NCI-H2081 (cell line): Measurements from ENCODE around the gene APCDD1L.

Source experiments
- DNase-seq, 2 experiments: peaks; one replicate each; lab custom pipeline; 2025; lab: John Stamatoyannopoulos, UW

The APCDD1L gene

DNA sequence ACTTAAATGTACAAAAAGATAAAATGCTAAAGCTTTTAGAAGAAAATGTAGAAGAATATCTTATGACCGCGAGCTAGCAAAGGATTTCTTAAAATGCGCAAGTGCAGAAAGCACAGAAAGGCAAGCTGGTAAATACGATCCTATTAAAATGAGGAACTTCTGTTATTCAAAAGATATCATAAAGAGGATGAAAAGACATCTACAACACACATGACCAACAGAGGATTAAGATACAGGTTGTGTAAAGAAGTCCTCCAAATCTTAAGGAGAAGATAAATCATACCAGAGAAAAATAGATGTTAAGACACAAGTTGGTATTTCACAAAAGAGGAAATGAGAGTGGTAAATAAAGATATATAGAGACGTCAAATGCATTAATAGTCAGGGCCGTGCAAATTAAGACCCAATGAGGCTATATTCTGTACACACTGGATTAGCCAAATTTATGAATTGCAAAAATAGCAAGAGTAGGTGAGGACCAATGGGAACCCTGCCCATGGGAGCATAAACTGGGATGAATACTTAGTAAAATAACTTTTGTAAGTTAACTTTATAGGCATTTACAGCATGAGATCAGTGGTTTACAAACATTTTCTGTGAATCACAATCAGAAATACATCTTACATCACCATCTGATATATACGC is 23.0 kb downstream of the APCDD1L start:
- no peak for DNase-seq

GRCh38 chr20:58486207-58486606 is 29.0 kb downstream of the APCDD1L start:
- DNase-seq, result no peak

GRCh38 chr20:58485393-58485792 is 29.8 kb downstream of the APCDD1L start:
- DNase-seq, result no peak

DNA sequence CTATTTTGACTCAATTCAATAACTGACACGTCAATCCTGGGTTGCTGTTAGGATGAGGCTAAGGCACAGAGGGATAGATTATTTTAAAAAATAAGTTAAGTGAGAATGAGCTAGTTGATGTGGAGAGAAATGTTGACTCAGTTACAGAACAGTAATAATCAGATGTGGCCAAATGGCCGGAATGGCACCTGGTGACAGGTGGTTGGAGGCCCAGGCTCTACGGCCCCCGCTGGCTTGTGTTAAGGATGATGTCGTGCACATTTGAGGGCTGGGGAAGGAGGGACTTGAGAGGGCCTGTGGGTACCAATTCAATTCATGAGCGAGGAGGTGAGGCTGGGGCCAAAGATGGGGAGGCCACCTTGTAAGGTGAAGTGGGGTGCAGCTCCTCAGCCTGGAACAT is 31.7 kb downstream of the APCDD1L start:
- DNase-seq, result no peak

DNA sequence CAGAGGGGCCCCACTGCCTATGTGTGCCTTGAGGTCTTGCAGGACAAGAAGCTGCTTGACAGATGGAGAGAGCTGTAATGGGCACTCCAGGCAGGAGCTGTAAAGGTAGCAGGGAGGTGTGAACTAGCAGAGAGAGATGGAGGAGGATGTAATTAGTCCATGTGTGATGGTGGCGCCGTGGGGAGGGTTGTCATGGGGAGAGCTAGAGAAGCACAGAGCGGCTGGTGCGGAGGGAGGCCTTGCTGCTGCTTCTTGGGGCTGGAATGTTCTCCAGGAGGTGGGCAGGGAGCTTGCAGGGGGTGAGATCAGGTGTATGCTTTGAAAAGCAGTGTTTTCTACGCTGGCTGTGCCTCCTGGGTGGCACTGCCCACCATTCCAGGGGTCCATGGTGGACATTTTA is 32.1 kb downstream of the APCDD1L start:
- no peak for DNase-seq

DNA sequence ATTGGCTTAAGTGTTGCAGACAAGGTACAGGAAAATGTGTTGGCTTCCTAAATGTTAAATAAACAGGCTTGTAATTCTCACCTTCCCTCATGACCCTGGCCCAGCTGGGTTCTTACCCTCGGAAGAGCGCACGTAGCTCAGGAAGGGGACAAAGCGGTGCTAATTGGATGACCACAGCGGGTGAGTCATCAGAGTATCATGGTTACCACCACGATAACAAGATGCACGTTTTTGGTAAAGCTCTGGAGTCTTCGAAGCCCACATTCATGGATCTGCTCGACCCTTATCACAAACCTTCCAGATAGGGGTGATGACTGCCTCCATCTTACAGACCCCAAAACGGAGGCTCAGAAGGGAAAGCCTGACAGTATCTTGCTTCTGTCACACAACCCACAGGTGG is 32.8 kb downstream of the APCDD1L start:
- DNase-seq, result no peak

DNA sequence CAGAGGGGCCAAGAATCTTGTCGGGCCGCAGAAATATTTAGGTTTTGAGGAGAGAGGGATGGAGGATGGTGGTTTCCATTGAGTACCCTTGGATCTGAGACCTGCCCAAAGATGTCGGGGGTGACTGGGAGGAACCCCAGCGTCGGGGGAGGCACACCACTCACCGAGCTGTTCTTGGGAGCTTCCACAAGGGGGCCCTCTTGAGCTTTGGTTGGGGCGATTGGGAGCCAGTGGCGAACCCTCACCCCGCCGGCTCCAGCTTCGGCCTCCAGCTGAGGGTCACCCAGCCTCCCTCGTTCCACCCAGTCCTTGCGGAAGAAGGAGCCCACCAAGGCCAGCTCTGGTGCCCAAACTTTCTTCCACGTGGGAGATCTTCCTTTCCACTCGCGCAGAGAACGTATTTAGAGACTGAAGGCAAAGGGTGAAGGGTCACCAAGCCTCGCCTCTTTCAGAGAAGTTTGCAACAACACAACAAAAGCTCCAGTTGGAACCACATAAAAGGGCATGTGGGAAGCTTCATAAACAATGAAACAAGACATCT is 33.6 kb downstream of the APCDD1L start:
- no peak for DNase-seq

GRCh38 chr20:58480551-58481336 is 34.5 kb downstream of the APCDD1L start:
- DNase-seq, result no peak

DNA sequence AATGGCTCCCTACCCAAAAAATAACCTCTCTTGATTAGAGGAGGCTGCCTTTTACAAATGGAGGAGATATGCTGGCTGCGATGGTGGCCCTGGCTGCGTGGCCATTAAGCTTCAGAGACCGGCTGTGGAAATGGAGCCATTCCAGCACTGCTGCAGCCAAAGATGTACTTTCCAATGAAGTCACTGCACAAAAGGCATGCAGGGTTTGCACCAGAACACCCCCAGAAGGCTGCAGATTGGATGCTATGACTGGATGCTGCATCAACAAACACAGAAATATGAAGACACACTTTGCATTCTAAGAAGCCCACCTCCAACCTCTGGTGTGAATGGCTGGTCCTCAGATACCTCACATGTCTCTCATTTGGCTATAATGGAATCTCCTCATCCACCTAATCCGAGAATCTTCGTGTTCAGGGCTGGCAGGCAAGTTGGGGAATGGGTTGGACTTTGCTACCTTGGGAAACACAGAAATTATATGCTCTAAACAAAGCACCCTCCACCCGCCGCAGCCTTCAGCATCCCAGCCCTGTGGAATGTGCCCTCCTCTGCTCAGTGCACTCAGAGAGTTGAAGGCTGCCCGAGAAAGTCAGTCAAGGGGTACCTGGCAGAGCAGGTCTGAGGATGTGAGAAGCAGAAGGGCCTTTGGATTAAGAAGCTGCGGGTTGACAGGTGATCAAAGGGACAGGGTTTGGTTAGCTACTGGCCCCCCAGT is 35.3 kb downstream of the APCDD1L start:
- DNase-seq, result no peak

DNA sequence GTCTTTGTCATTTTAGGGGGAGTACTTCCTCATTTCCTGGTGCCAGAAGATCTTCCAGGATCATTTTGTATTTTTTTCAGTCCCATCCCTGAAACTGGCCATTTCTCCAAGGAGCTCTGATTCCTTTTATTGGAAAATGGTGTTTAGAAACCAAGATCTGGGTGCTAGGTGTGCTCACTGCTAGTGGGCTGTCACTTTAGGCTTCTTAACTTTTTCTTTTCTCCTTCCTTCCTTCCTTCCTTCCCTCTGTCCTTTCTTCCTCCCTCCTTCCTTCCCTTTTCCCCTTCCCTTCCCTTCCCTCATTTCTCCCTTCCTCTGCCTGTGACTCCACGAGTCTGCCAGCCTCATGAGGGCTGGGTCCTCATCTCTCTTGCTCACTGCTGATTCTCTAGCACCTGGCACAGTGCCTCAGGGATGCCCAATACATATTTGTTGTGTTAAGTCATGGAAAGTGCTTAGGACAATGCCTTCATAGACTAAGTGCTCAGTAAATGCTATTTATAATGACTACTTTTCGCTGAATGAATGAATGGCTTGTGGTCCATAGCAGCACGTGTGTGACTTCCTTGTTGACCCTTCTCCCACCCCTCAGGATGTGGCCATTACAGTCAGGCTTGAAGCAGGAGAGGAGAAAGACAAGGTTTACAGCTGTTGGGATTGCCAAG is 36.9 kb downstream of the APCDD1L start:
- no peak for DNase-seq

DNA sequence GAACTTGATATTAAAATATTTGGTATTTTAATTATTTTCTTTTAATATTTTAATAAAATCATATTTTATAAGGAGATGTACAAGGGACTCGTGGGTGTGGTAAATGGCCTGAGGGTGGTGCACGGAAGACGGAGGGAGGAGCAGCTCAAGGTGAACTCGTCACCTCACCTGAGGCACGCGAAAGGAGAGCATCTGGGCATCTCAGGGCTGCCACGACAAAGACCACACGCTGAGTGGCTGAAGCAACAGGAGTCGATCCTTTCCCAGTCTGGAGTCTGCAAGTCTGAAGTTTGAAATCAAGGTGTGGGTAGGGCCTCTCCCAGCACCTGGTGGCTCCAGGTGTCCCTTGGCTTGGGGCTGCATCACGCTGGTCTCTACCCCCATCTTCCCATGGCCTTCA is 39.7 kb downstream of the APCDD1L start:
- DNase-seq, result no peak

DNA sequence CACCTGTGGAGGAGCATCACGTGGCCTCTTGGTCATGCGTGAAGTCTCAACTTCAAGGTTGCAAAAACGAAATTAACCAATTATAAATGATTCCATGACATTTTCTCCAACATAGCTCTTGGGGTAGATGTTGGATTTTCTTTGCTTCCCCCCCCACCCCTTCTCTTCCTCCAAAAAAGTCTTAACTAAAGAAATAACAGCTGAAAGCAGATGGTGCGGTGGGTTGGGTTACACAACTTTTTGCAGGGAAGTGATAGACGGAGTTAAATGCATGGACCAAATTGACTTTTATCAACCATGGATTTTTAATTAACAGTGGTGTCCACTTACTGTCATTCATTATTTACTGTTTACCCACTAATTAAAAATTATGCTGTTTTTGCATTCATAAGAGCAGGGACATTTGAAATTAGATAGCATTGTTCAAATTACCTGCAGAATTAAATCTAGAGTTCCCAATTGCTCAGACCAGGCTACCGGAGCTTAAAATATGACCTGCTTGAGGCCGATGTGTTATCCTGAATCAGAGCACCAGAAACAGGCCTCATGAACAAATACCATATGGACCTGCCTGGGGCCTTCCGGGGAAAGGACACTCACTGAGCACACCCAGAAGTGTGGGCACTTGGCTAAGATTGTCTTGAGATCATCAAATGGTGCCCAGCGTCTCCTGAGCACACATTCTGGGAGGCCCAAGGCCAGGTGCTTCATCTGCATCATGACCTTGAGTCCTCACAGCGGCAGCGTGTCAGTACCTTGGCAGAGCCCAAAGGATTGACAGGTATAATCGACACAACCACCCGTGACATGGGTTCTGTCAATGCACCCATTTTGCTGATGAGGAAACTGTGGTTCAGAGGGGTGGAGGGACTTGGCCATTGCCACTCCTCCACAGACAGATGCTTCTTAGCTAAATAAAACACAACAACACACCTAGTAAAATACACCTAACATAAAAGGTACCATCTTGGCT is 41.5 kb downstream of the APCDD1L start:
- no peak for DNase-seq

- no peak for DNase-seq
These were observed 42.8 kb downstream of the APCDD1L start for GRCh38 chr20:58472273-58473018.

DNA sequence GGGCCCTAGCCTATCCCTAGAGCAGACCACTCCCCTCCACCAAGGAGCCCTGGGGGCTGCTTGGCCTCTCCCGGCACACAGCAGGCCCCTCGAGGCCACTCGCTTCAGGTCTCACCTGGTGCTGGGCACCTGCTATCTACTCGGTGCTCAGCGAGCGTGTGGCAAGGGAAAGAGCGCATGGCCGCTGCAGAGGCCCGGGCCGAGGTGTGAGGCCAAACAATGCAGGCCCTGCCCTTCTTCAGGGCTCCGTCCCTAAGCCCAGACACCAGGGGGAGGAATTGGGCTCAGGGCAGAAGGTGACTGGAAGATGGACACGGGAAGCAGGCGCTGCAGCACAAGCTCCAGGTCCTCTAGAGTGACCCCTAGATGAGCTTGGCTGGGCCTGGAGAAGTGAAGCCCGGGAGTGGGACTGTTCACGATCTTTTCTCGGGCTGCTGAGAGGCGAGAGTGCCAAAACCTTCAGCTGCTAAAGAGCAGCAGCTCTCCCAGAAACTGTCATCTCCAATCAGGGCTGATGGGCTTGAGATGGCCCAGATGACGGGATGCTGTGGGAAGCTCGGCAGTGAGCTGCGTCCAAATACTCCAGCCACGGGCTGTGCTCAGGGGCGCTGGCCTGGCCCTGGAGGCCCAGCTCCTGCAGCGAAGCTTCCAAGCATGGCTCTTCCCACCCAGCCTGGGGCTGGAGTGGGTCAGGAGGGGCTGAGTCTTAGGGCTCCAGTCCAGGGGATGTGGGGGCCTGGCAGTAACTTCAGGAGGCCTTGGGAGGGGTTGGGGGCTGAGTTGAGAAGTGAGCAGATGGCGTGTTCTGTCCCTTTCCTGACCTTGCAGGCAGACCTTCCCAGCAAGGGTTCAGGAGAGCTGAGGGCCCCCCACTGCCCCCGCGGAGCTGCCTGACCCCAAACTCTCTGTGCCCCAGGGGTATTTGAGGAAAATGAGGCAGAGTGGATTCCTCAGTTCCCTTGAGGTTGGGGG is 43.7 kb downstream of the APCDD1L start:
- no peak for DNase-seq

- DNase-seq, result no peak
These were observed 44.6 kb downstream of the APCDD1L start for GRCh38 chr20:58470336-58471192.

DNA sequence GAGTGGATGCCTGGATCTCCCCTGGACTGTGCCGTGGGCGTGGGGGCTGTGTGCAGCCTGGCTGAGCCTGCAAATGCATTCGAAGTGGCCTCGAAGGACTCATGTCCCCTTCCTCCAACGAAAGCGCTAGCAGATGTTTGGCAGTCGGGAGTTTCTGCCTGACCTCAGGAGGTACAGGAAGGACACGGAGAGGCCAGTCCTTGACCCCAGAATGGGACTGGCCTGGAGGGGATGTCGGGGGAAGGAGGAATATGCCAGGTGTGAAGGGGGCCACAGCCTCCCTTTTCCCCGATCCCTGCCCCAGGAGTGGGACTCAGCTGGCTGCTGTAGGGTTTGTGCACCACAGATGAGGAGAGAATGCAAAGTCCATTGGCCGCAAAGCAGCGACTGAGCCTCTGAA is 45.6 kb downstream of the APCDD1L start:
- DNase-seq, result no peak

- no peak for DNase-seq
These were observed 47.3 kb downstream of the APCDD1L start for GRCh38 chr20:58467572-58468527.
